Measurements from ENCODE around the gene TRIP13. TPM values are rescaled to one million over a fixed set of nuclear protein-coding genes. Genes with fewer than 3 reads are reported as not detected.

The TRIP13 gene
- total and polyA plus RNA-seq, 9 of the 15 experiments (the other 6 are each of a cell fraction or from before 2014, with no cell fraction given): 24.1 to 116 (median 53.2) TPM

GRCh38 chr5:963673-964531 is 71.2 kb downstream of the TRIP13 start (continued):
- TF ChIP-seq, protein P1, sequence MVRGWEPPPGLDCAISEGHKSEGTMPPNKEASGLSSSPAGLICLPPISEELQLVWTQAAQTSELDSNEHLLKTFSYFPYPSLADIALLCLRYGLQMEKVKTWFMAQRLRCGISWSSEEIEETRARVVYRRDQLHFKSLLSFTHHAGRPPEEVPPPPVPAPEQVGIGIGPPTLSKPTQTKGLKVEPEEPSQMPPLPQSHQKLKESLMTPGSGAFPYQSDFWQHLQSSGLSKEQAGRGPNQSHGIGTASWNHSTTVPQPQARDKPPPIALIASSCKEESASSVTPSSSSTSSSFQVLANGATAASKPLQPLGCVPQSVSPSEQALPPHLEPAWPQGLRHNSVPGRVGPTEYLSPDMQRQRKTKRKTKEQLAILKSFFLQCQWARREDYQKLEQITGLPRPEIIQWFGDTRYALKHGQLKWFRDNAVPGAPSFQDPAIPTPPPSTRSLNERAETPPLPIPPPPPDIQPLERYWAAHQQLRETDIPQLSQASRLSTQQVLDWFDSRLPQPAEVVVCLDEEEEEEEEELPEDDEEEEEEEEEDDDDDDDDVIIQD (CRISPR knock-in tag; IDR thresholded peaks at IDR 0.05): no peak
- TF ChIP-seq, protein P2, sequence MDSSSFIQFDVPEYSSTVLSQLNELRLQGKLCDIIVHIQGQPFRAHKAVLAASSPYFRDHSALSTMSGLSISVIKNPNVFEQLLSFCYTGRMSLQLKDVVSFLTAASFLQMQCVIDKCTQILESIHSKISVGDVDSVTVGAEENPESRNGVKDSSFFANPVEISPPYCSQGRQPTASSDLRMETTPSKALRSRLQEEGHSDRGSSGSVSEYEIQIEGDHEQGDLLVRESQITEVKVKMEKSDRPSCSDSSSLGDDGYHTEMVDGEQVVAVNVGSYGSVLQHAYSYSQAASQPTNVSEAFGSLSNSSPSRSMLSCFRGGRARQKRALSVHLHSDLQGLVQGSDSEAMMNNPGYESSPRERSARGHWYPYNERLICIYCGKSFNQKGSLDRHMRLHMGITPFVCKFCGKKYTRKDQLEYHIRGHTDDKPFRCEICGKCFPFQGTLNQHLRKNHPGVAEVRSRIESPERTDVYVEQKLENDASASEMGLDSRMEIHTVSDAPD (CRISPR knock-in tag; IDR thresholded peaks at IDR 0.05): no peak
- TF ChIP-seq ZNF561 (CRISPR knock-in tag; conservative IDR thresholded peaks at IDR 0.05) (no peak), MAFF (IDR thresholded peaks at IDR 0.05; ENCODE audit: low read length) (no peak), ZBTB49 (CRISPR knock-in tag; IDR thresholded peaks at IDR 0.05; ENCODE audit: borderline replicate concordance) (no peak), U2AF1 (optimal IDR thresholded peaks at IDR 0.05; ENCODE audit: low read depth, low read length) (no peak), ZNF143 (CRISPR knock-in tag; IDR thresholded peaks at IDR 0.05) (no peak), NR2C2 (CRISPR knock-in tag; IDR thresholded peaks at IDR 0.05) (no peak), NR2C2 (tag; IDR thresholded peaks at IDR 0.05) (peak; percentile 45; the same call in 1 of the 2 replicates), OTX1 (CRISPR knock-in tag; IDR thresholded peaks at IDR 0.05) (no peak), POU5F1 (IDR thresholded peaks at IDR 0.05; ENCODE audit: borderline replicate concordance, low read depth, low read length, partially characterized antibody) (no peak), TOE1 (IDR thresholded peaks at IDR 0.05; ENCODE audit: borderline replicate concordance) (no peak; the same call in 1 of the 2 replicates), TOE1 (CRISPR knock-in tag; IDR thresholded peaks at IDR 0.05; ENCODE audit: borderline replicate concordance, low read depth) (no peak), XRCC5 (IDR thresholded peaks at IDR 0.05; ENCODE audit: low read depth, low read length) (peak; percentile 61; the same call in 1 of the 2 replicates), GTF2A2 (tag; IDR thresholded peaks at IDR 0.05) (no peak), ZKSCAN1 (IDR thresholded peaks at IDR 0.05; ENCODE audit: low read depth, low read length) (no peak), NCOA2 (IDR thresholded peaks at IDR 0.05; ENCODE audit: partially characterized antibody in 2 of 2) (no peak), DMBX1 (CRISPR knock-in tag; IDR thresholded peaks at IDR 0.05; ENCODE audit: borderline replicate concordance) (0 out of 2 replicates have a peak, but pooled peaks have one; percentile 15), ZNF175 (CRISPR knock-in tag; IDR thresholded peaks at IDR 0.05; ENCODE audit: low read depth) (0 out of 2 replicates have a peak, but pooled peaks have one; percentile 52), ZNF197 (CRISPR knock-in tag; IDR thresholded peaks at IDR 0.05; ENCODE audit: low read depth) (no peak; the same call in 1 of the 2 replicates), MIER1 (IDR thresholded peaks at IDR 0.05; ENCODE audit: low read depth) (no peak), PRMT5 (CRISPR knock-in tag; IDR thresholded peaks at IDR 0.05) (no peak), GATAD2B (IDR thresholded peaks at IDR 0.05; ENCODE audit: borderline replicate concordance) (no peak), CAMTA2 (CRISPR knock-in tag; conservative IDR thresholded peaks at IDR 0.05) (no peak)

Data from K562 (cell line).